ENCODE measurements around the gene ARHGAP5.

Gene ARHGAP5

DNA sequence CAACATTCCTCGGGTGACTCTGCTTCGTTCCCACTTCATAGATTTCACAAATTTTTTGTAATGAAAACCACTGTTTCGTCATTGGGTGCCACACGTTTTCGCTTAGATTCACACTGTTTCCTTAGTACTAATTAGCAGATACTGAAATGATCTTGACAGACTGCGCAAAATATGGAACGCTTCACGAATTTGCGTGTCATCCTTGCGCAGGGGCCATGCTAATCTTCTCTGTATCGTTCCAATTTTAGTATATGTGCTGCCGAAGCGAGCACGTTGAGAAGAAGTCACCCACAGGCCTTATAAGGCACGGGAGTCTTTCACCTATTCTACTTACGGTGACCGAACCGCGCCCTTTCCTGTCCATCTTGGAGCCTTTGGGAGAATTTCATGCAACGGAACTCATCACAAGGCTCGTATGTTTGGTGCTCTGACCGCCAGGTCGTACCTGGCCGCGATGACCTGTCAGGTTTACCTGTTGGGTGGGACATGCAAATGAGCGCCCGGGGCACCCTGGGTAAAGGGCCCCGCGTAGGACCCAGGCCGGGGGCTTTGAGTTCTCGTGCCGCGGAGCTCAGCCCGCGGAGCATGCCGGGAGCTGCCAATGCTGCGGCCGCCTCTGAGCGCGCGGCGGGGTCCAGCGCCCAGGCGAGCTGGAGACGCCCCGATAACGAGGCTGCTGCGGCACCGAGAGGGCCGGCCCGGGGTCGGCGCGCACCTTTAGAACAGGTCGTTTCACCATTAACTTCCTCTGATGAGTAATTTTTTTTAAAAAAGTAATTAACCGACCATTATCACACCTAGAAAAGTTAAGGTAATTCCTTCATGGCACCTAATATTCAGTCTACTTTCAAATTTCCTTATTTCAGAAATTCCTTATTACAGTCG is 126.1 kb downstream of the ARHGAP5 start, which contains the start of gene RNU6-8:
Gene RNU6-8 (minus strand): TSS at position 272 of the 885 bp plus-strand sequence.
- in situ Hi-C loops (cut with MboI; ENCODE audit: low pct_unique_long_range_greater_than_20kb, low sequenced_read_pairs): no loop called here
- DNase-seq: peak; percentile 87

DNA sequence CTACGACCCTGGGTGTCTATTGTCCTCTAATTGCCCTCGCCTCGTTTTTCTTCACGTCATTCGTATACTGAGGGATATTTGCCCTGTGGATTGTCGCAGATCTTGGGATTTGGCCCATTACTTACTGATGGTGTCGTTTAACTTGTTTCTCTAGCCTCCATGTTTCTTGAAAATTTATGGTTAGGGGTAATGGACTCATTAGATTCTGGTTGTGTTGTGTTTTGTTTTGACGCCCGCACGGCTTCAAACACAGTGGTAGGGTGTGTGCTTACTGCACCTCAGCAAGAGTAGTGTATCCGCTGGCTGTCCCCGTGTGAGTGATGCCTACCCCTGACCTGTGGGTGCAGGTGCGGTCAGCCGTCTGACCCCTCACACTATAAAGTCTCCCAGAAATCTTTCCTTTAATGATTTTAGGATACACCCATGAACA is 126.8 kb downstream of the ARHGAP5 start:
- DNase-seq: no peak
- in situ Hi-C loops (cut with MboI; ENCODE audit: low pct_unique_long_range_greater_than_20kb, low sequenced_read_pairs): no loop called here

DNA sequence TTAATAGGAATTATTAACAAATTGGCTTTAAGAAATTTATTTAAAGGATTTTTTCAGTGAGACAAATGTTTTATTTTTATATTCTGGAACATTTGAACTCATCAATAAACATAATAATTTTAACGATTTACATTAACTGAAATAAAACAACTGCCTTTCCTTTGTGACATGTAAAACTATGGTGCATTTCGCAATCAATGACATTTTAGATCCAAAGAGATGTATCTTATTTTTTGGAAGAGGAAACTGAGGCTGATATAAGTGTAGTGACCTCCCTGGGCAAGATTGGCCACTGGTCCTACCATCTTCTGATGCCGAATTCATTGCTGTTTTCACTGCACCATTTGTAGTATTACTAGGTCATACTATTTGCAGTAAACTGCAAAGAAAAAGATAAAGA is 128.4 kb downstream of the ARHGAP5 start:
- no peak for DNase-seq
- in situ Hi-C loops (cut with MboI; ENCODE audit: low pct_unique_long_range_greater_than_20kb, low sequenced_read_pairs): no loop called here

DNA sequence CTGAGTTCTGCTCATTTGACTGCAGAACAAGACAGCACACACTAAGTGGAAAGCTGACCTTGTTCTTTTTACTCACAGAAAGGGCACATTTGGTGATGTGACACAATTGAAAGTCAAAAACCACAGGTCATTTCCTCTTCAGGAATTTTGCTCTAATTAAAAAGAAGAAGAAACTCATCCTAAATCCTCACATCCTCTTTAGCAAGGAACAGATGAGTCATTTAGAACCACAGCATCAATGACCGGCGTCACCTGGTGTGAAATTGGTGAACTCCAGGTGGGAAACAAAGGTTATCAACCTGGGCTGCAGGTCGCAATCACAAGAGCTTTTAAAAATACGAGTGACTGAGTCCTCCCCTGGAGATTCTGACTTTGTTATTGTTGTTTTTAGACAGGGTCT is 128.9 kb downstream of the ARHGAP5 start:
- in situ Hi-C loops (cut with MboI; ENCODE audit: low pct_unique_long_range_greater_than_20kb, low sequenced_read_pairs): no loop called here
- DNase-seq: peak; percentile 50

DNA sequence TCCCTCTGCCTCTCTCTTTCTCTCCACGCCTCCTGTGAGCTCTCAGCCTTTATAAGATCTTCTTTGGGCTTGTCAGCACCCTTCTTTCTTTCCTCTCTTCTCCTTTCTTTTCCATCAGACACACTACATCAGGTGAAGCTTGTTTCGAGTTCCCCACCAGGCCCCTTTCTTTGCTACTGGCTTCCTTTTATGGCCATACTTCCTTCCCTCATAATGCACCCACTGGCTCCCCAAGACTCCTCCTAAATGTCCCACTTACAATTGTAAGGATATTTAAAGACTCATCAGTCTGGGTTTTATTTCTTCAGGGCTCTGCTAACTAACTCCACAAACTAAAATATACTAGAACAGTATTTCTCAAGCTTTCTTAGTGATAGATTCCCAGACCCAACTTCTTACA is 129.4 kb downstream of the ARHGAP5 start:
- in situ Hi-C loops (cut with MboI; ENCODE audit: low pct_unique_long_range_greater_than_20kb, low sequenced_read_pairs): no loop called here
- DNase-seq: no peak

DNA sequence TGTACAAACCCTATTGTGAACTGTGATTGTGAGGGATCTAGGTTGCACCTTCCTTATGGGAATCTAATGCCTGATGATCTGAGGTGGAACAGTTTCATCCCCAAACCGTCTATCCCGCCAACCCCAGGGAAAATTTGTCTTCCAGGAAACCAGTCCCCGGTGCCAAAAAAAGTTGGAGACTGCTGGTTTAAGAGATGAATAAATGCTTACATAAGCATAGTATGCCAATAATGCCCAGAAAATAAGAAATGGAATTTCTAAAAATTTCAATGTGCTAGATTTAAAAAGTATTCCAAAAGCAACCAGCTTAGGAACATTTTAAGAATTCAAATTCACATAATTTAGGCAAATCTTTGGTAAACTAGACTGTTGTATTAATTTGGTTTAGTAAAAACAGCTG is 131.4 kb downstream of the ARHGAP5 start:
- in situ Hi-C loops (cut with MboI; ENCODE audit: low pct_unique_long_range_greater_than_20kb, low sequenced_read_pairs): no loop called here
- no peak for DNase-seq

Measured in KBM-7 (cell line).